NT2/D1 (cell line): ENCODE measurements around the gene LST1.

Experiments
- SUZ12 ChIP-seq: IDR thresholded peaks from 2 replicates; pipeline ENCODE4 v1.6.1; 2011; ENCODE audit not compliant: insufficient read length, insufficient read depth; ENCODE audit errors: extremely low read depth
- YY1 ChIP-seq: IDR thresholded peaks from 2 replicates; pipeline ENCODE4 v1.6.1; 2011; ENCODE audit not compliant: insufficient read length, insufficient read depth
- ZNF274 ChIP-seq: IDR thresholded peaks from 2 replicates; pipeline ENCODE4 v1.6.1; 2011; ENCODE audit warnings: mild to moderate bottlenecking, low read depth, low read length

DNA sequence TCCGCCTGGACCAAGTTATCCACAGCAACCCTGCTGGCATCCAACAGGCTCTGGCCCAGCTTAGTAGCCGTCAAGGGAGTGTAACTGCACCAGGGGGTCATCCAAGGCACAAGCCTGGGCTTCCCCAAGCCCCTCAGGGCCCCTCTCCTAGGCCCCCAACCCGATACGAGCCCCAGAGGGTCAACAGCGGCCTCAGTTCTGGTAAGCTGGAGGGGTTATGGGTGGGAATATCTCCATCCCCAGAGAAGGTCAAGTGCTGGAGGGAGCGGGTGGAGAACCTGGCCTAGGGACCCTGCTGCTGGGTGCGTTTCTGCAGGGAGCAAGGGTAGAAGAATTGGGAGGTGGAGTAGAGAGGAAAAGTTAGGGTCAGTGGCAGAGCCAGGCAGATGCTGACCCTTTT, 47.4 kb downstream of the LST1 start:
- TF ChIP-seq SUZ12 (no peak), YY1 (no peak), ZNF274 (no peak)
